ENCODE measurements around the gene NME7.

DNA sequence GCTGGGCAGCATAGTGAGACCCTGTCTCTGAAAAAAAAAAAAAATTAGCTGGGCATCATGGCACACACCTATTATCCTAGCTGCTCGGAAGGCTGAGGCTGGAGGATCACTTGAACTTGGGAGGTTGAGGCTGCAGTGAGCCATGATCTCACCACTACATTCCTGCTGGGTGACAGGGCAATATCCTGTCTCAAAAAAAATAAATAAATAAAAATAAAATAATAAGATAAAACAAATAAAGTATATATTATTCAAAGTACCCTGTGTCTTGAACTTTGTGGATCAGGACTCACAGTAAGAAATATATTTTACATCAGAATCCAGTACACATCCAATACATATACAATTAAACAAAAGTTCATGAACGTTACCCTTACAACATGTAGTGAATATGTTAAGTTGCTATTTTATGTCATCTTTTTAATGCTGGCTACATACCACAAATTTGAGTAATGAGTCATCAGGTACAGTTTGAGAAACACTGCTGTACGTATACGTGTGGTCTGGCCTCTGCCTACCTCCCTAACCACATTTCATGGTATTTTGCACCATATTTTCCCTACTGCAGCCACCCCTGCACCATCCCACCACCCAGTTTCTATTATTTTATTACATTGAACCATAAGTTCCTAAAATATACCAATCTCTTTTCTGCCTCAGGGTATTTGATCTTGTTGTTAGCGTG, 4.4 kb downstream of the NME7 start:
- TF ChIP-seq JUND (IDR thresholded peaks at IDR 0.05) = no peak
- TF ChIP-seq, protein P1, sequence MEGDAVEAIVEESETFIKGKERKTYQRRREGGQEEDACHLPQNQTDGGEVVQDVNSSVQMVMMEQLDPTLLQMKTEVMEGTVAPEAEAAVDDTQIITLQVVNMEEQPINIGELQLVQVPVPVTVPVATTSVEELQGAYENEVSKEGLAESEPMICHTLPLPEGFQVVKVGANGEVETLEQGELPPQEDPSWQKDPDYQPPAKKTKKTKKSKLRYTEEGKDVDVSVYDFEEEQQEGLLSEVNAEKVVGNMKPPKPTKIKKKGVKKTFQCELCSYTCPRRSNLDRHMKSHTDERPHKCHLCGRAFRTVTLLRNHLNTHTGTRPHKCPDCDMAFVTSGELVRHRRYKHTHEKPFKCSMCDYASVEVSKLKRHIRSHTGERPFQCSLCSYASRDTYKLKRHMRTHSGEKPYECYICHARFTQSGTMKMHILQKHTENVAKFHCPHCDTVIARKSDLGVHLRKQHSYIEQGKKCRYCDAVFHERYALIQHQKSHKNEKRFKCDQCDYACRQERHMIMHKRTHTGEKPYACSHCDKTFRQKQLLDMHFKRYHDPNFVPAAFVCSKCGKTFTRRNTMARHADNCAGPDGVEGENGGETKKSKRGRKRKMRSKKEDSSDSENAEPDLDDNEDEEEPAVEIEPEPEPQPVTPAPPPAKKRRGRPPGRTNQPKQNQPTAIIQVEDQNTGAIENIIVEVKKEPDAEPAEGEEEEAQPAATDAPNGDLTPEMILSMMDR (IDR thresholded peaks at IDR 0.05; ENCODE audit: low read depth, low read length, missing input control) = no peak
- no peak for TF ChIP-seq TAF1 (conservative IDR thresholded peaks at IDR 0.05)
- TF ChIP-seq, protein P2, sequence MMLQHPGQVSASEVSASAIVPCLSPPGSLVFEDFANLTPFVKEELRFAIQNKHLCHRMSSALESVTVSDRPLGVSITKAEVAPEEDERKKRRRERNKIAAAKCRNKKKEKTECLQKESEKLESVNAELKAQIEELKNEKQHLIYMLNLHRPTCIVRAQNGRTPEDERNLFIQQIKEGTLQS (IDR thresholded peaks at IDR 0.05) = no peak
- no peak for TF ChIP-seq YY1 (IDR thresholded peaks at IDR 0.05)
- TF ChIP-seq GABPA (IDR thresholded peaks at IDR 0.05 in 1 of 2, conservative IDR thresholded peaks at IDR 0.05 in 1 of 2) = no peak
- TF ChIP-seq, protein P3, sequence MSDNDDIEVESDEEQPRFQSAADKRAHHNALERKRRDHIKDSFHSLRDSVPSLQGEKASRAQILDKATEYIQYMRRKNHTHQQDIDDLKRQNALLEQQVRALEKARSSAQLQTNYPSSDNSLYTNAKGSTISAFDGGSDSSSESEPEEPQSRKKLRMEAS (IDR thresholded peaks at IDR 0.05) = no peak
- no peak for TF ChIP-seq HNF4A (conservative IDR thresholded peaks at IDR 0.05)
- TF ChIP-seq, protein P4, sequence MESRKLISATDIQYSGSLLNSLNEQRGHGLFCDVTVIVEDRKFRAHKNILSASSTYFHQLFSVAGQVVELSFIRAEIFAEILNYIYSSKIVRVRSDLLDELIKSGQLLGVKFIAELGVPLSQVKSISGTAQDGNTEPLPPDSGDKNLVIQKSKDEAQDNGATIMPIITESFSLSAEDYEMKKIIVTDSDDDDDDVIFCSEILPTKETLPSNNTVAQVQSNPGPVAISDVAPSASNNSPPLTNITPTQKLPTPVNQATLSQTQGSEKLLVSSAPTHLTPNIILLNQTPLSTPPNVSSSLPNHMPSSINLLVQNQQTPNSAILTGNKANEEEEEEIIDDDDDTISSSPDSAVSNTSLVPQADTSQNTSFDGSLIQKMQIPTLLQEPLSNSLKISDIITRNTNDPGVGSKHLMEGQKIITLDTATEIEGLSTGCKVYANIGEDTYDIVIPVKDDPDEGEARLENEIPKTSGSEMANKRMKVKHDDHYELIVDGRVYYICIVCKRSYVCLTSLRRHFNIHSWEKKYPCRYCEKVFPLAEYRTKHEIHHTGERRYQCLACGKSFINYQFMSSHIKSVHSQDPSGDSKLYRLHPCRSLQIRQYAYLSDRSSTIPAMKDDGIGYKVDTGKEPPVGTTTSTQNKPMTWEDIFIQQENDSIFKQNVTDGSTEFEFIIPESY (IDR thresholded peaks at IDR 0.05) = no peak
- no peak for TF ChIP-seq FOXA1 (IDR thresholded peaks at IDR 0.05)
- TF ChIP-seq, protein P5, sequence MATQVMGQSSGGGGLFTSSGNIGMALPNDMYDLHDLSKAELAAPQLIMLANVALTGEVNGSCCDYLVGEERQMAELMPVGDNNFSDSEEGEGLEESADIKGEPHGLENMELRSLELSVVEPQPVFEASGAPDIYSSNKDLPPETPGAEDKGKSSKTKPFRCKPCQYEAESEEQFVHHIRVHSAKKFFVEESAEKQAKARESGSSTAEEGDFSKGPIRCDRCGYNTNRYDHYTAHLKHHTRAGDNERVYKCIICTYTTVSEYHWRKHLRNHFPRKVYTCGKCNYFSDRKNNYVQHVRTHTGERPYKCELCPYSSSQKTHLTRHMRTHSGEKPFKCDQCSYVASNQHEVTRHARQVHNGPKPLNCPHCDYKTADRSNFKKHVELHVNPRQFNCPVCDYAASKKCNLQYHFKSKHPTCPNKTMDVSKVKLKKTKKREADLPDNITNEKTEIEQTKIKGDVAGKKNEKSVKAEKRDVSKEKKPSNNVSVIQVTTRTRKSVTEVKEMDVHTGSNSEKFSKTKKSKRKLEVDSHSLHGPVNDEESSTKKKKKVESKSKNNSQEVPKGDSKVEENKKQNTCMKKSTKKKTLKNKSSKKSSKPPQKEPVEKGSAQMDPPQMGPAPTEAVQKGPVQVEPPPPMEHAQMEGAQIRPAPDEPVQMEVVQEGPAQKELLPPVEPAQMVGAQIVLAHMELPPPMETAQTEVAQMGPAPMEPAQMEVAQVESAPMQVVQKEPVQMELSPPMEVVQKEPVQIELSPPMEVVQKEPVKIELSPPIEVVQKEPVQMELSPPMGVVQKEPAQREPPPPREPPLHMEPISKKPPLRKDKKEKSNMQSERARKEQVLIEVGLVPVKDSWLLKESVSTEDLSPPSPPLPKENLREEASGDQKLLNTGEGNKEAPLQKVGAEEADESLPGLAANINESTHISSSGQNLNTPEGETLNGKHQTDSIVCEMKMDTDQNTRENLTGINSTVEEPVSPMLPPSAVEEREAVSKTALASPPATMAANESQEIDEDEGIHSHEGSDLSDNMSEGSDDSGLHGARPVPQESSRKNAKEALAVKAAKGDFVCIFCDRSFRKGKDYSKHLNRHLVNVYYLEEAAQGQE (IDR thresholded peaks at IDR 0.05) = no peak
- no peak for TF ChIP-seq RAD21 (IDR thresholded peaks at IDR 0.05)
- TF ChIP-seq SP1 (IDR thresholded peaks at IDR 0.05) = no peak
- no peak for TF ChIP-seq EGR1 (IDR thresholded peaks at IDR 0.05; ENCODE audit: low read depth in 2 of 2)

Data from liver (tissue), 3 donors.